ENCODE data around the gene CRELD2.

The CRELD2 gene

GRCh38 chr22:49971232-49972162 lies 53.1 kb downstream of the CRELD2 start:
- Histone ChIP-seq H3K27me3 (ENCODE audit: control insufficient read depth, insufficient read depth, low read length) (peaks cover 3% of the 10 kb centered on the region; the same call in 1 of the 2 replicates), H3K4me3 (ENCODE audit: low read length) (peak overlapping the region; percentile 39; the same call in 1 of the 2 replicates), H3K36me3 (ENCODE audit: control insufficient read depth, insufficient read depth, low read length) (no peaks in the 10 kb centered on the region), H3K9me3 (ENCODE audit: control insufficient read depth, insufficient read depth, low read length) (no peaks in the 10 kb centered on the region), H3K4me1 (ENCODE audit: control insufficient read depth, insufficient read depth, low read length) (peaks cover 5% of the 10 kb centered on the region), H3K27ac (ENCODE audit: low read length) (no peak overlapping the region)
- WGBS (ENCODE audit: insufficient coverage, insufficient read length): no CpG with 5 or more reads among the region's 81 CpGs
- no peak for DNase-seq (ENCODE audit: low read depth, low spot score)

- peaks cover 5% of the 10 kb centered on the region for H3K4me1 ChIP-seq (ENCODE audit: control insufficient read depth, insufficient read depth, low read length)
- no peak for DNase-seq (ENCODE audit: low read depth, low spot score)
- H3K27ac ChIP-seq (ENCODE audit: low read length): no peak overlapping the region
- no peaks in the 10 kb centered on the region for H3K9me3 ChIP-seq (ENCODE audit: control insufficient read depth, insufficient read depth, low read length)
- H3K27me3 ChIP-seq (ENCODE audit: control insufficient read depth, insufficient read depth, low read length): peaks cover 3% of the 10 kb centered on the region; the same call in 1 of the 2 replicates
- WGBS (ENCODE audit: insufficient coverage, insufficient read length): 100% methylated on average over 3 of the region's 45 CpGs
- no peaks in the 10 kb centered on the region for H3K36me3 ChIP-seq (ENCODE audit: control insufficient read depth, insufficient read depth, low read length)
- no peak overlapping the region for H3K4me3 ChIP-seq (ENCODE audit: low read length)
These were observed 54.0 kb downstream of the CRELD2 start for GRCh38 chr22:49972163-49973017.

- DNase-seq (ENCODE audit: low read depth, low spot score): no peak
- H3K36me3 ChIP-seq (ENCODE audit: control insufficient read depth, insufficient read depth, low read length): no peaks in the 10 kb centered on the region
- no peak overlapping the region for H3K27ac ChIP-seq (ENCODE audit: low read length)
- H3K9me3 ChIP-seq (ENCODE audit: control insufficient read depth, insufficient read depth, low read length): no peaks in the 10 kb centered on the region
- H3K27me3 ChIP-seq (ENCODE audit: control insufficient read depth, insufficient read depth, low read length): peaks cover 3% of the 10 kb centered on the region; the same call in 1 of the 2 replicates
- 100% methylated on average over 5 of the region's 5 CpGs for WGBS (ENCODE audit: insufficient coverage, insufficient read length)
- H3K4me1 ChIP-seq (ENCODE audit: control insufficient read depth, insufficient read depth, low read length): peaks cover 5% of the 10 kb centered on the region
- H3K4me3 ChIP-seq (ENCODE audit: low read length): no peak overlapping the region
These were observed 54.9 kb downstream of the CRELD2 start for GRCh38 chr22:49973018-49973961.

GRCh38 chr22:49975543-49976389 lies 57.3 kb downstream of the CRELD2 start:
- Histone ChIP-seq H3K4me1 (ENCODE audit: control insufficient read depth, insufficient read depth, low read length) (peaks cover 3% of the 10 kb centered on the region; the same call in 1 of the 2 replicates), H3K36me3 (ENCODE audit: control insufficient read depth, insufficient read depth, low read length) (no peaks in the 10 kb centered on the region), H3K27ac (ENCODE audit: low read length) (no peak overlapping the region), H3K9me3 (ENCODE audit: control insufficient read depth, insufficient read depth, low read length) (no peaks in the 10 kb centered on the region), H3K4me3 (ENCODE audit: low read length) (no peak overlapping the region), H3K27me3 (ENCODE audit: control insufficient read depth, insufficient read depth, low read length) (peaks cover 3% of the 10 kb centered on the region; the same call in 1 of the 2 replicates)
- no peak for DNase-seq (ENCODE audit: low read depth, low spot score)
- 100% methylated on average over 2 of the region's 17 CpGs for WGBS (ENCODE audit: insufficient coverage, insufficient read length)

- no peaks in the 10 kb centered on the region for H3K36me3 ChIP-seq (ENCODE audit: control insufficient read depth, insufficient read depth, low read length)
- DNase-seq (ENCODE audit: low read depth, low spot score): no peak
- peaks cover 3% of the 10 kb centered on the region; the same call in 1 of the 2 replicates for H3K27me3 ChIP-seq (ENCODE audit: control insufficient read depth, insufficient read depth, low read length)
- no peak overlapping the region for H3K27ac ChIP-seq (ENCODE audit: low read length)
- WGBS (ENCODE audit: insufficient coverage, insufficient read length): no CpG with 5 or more reads among the region's 15 CpGs
- H3K4me1 ChIP-seq (ENCODE audit: control insufficient read depth, insufficient read depth, low read length): peaks cover 3% of the 10 kb centered on the region; the same call in 1 of the 2 replicates
- no peak overlapping the region for H3K4me3 ChIP-seq (ENCODE audit: low read length)
- no peaks in the 10 kb centered on the region for H3K9me3 ChIP-seq (ENCODE audit: control insufficient read depth, insufficient read depth, low read length)
These were observed 58.2 kb downstream of the CRELD2 start for GRCh38 chr22:49976439-49977175.
